Measurements from ENCODE around the gene RIOK3. TPM values are rescaled to one million over a fixed set of nuclear protein-coding genes. Genes with fewer than 3 reads are reported as not detected.

RIOK3 gene
- total RNA-seq, 1 experiment from 2014 or later, result 41.4 TPM

GRCh38 chr18:23530195-23530594, 77.1 kb downstream of the RIOK3 start:
- no TSS peak for BruUV-seq (replicated peaks)
- Histone ChIP-seq H3K9me3 (ENCODE audit: low read length) (no peaks in the 10 kb centered on the region), H4K20me1 (ENCODE audit: low read length) (no peaks in the 10 kb centered on the region), H2AFZ (ENCODE audit: low read length) (no peak overlapping the region), H3K79me2 (ENCODE audit: low read length) (no peaks in the 10 kb centered on the region), H3K9me2 (replicated peaks; ENCODE audit: low read length) (no peaks in the 10 kb centered on the region), H3K36me3 (ENCODE audit: low read depth, low read length) (peaks cover 69% of the 10 kb centered on the region), H3K4me1 (ENCODE audit: insufficient read depth, low read length) (peaks cover 30% of the 10 kb centered on the region), H3K4me2 (ENCODE audit: low read length) (peak overlapping the region; percentile 30), H3F3A (ENCODE audit: low read length, unreplicated experiment) (peaks cover 6% of the 10 kb centered on the region), H3K4me3 (ENCODE audit: low read length) (no peak overlapping the region), H3K27ac (ENCODE audit: low read length) (peak overlapping the region; percentile 47), H3K27me3 (ENCODE audit: low read length) (no peaks in the 10 kb centered on the region), H3K9ac (ENCODE audit: low read length) (no peak overlapping the region)
- ATAC-seq (no peak), DNase-seq (no peak)
- CTCF ChIA-PET, result no interaction called here
- TF ChIP-seq CTCF (conservative IDR thresholded peaks at IDR 0.05; ENCODE audit: low read depth, low read length) (no peak), EZH2 (IDR thresholded peaks at IDR 0.05; ENCODE audit: low read length, unreplicated experiment) (no peak), EZH2phosphoT487 (IDR thresholded peaks at IDR 0.05; ENCODE audit: borderline replicate concordance, low read length) (no peak)
- POLR2A ChIA-PET (ENCODE audit: unreplicated experiment), result no interaction called here
- intact Hi-C loops (cut with micrococcal nuclease), result no loop called here

DNA sequence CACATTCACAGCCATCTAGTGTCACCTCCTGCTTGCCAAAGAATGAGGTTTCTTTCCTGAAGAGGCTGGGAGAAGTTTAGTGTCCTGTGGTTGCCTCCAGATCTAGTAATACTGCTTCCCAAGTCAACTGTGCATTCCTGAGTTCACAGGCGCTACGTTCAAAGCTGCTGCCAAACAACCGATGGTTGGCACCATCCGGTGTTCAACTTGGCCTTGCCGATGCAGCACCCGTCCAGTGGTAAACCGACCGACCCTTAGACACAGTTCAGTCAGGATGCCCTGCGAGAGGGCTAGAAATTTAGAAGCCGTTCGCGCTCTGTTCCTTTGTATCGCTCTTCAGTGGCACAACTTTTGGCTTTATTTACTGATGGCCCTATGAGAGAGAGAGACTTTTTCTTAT, 78.8 kb downstream of the RIOK3 start:
- POLR2A ChIA-PET (ENCODE audit: unreplicated experiment), result no interaction called here
- CTCF ChIA-PET, result no interaction called here
- Histone ChIP-seq H2AFZ (ENCODE audit: low read length) (no peak overlapping the region), H3K9me2 (replicated peaks; ENCODE audit: low read length) (no peaks in the 10 kb centered on the region), H3K27ac (ENCODE audit: low read length) (no peak overlapping the region), H3F3A (ENCODE audit: low read length, unreplicated experiment) (peaks cover 6% of the 10 kb centered on the region), H3K9ac (ENCODE audit: low read length) (no peak overlapping the region), H3K27me3 (ENCODE audit: low read length) (no peaks in the 10 kb centered on the region), H3K79me2 (ENCODE audit: low read length) (no peaks in the 10 kb centered on the region), H4K20me1 (ENCODE audit: low read length) (no peaks in the 10 kb centered on the region), H3K36me3 (ENCODE audit: low read depth, low read length) (peaks cover 72% of the 10 kb centered on the region), H3K4me1 (ENCODE audit: insufficient read depth, low read length) (peaks cover 26% of the 10 kb centered on the region), H3K9me3 (ENCODE audit: low read length) (no peaks in the 10 kb centered on the region), H3K4me2 (ENCODE audit: low read length) (no peak overlapping the region), H3K4me3 (ENCODE audit: low read length) (no peak overlapping the region)
- ATAC-seq, result no peak
- no TSS peak for BruUV-seq (replicated peaks)
- TF ChIP-seq CTCF (conservative IDR thresholded peaks at IDR 0.05; ENCODE audit: low read depth, low read length) (no peak), EZH2 (IDR thresholded peaks at IDR 0.05; ENCODE audit: low read length, unreplicated experiment) (no peak), EZH2phosphoT487 (IDR thresholded peaks at IDR 0.05; ENCODE audit: borderline replicate concordance, low read length) (no peak)
- no peak for DNase-seq
- intact Hi-C loops (cut with micrococcal nuclease), result no loop called here

Other genes starting within 250 kb of the RIOK3 start
- gene RMC1, start 50.2 kb downstream of the RIOK3 start, total RNA-seq (2014; rRNA removed), result 23.2 and 27.6 TPM in 2 replicates
- gene NPC1, start 133.2 kb downstream of the RIOK3 start, total RNA-seq (2014; rRNA removed), result 85.5 and 122 TPM in 2 replicates
- 31.0 and 31.4 TPM in 2 replicates for gene ANKRD29, start 209.6 kb downstream of the RIOK3 start, total RNA-seq (2014; rRNA removed)
- gene LAMA3, start 236.2 kb downstream of the RIOK3 start, total RNA-seq (2014; rRNA removed), result 217 and 224 TPM in 2 replicates